NCI-H1105 treated with DMSO at 0.1 percent for 48 hours (cell line): ENCODE measurements around the gene FASTKD1.
A peak's percentile ranks its signal among the peaks of the same experiment; 100 is the strongest.
"Not testable (repeated sequence)": the region's sequence is repeated elsewhere in the genome, so short reads cannot be mapped to it uniquely, and the experiment has no call there.

Experiments used
- DNase-seq: peaks from one replicate; lab custom pipeline; 2025; lab: John Stamatoyannopoulos, UW

The FASTKD1 gene

DNA sequence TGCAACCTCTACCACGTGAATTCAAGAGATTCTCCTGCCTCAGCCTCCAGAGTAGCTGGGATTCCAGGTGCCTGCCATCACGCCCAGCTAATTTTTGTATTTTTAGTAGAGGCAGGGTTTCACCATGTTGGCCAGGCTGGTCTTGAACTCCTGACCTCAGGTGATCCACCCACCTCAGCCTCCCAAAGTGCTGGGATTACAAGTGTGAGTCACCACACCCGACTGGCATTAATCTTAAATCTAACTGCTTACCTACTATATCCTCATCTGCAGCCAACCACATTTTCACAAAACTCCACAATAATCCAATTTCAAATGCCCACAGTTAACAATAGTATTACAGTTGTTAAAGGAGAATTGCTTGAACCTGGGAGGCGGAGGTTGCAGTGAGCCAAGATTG is 2.9 kb downstream of the FASTKD1 start:
- DNase-seq, result not testable (repeated sequence)

DNA sequence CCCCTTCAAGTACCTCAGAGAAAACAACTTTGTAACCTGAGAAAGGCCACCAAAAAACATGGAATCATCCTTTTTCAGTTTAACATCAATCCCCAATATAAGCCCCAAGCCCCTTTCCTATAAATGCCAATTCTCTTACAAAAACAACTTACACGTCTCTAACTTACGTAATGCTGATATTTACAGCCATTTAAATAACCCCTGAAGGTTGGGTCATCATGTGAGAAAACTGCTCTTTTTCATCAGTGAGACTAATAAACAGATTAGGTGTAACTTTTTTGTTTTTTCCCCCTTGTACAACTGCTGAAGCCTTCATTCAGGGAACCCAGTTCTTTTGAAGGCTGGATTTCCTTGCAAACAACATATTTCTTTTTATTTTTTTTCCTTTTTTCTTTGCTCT is 3.7 kb downstream of the FASTKD1 start:
- no peak for DNase-seq

GRCh38 chr2:169565686-169566085 is 8.0 kb downstream of the FASTKD1 start:
- DNase-seq, result no peak

GRCh38 chr2:169562519-169562918 is 11.1 kb downstream of the FASTKD1 start:
- DNase-seq, result no peak

GRCh38 chr2:169562084-169562483 is 11.6 kb downstream of the FASTKD1 start:
- DNase-seq, result not testable (repeated sequence)

DNA sequence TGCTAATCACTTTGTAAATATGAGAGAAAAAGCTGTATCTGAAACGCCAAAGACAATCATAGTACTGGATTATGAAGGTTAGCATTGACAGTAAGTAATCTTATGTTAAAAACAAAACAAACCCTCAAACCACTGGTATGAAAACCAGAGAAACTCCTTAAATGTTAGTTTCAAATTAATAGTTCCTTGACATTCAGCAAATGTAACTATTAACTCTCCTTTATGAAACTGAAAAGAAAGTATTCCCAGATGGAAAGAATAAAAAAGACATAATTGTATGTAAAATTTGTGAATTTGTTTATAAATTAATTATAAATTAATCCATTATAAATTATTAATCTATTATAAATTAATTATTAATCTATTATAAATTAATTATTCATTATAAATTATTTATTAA is 12.3 kb downstream of the FASTKD1 start:
- no peak for DNase-seq

GRCh38 chr2:169546756-169547155 is 26.9 kb downstream of the FASTKD1 start:
- DNase-seq, result no peak

DNA sequence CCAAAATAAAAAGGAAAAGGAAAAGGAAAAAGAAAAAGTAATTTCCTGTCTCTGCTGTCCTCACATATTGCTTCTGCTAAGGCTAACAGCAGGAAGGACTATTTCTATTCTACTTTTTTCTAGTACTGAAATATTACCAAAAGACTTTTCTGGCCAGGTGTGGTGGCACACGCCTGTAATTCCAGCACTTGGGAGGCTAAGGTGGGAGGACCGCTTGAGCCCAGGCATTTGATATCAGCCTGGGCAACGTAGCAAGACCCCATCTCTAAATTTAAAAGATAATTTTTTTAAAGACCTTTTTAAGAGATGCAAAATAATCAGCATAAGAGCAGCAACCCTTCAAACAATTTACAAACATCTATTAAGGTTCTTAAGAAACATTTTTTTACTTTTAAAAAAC is 31.2 kb downstream of the FASTKD1 start:
- no peak for DNase-seq

GRCh38 chr2:169540146-169540545 is 33.5 kb downstream of the FASTKD1 start:
- DNase-seq, result peak; percentile 12

GRCh38 chr2:169539460-169539859 is 34.2 kb downstream of the FASTKD1 start:
- DNase-seq, result not testable (repeated sequence)

- DNase-seq, result peak; percentile 30
Observed at GRCh38 chr2:169528271-169528701, 45.4 kb downstream of the FASTKD1 start.

GRCh38 chr2:169526451-169526850 is 47.2 kb downstream of the FASTKD1 start:
- DNase-seq, result no peak

- peak; percentile 14 for DNase-seq
Observed at GRCh38 chr2:169525434-169525833, 48.2 kb downstream of the FASTKD1 start.

DNA sequence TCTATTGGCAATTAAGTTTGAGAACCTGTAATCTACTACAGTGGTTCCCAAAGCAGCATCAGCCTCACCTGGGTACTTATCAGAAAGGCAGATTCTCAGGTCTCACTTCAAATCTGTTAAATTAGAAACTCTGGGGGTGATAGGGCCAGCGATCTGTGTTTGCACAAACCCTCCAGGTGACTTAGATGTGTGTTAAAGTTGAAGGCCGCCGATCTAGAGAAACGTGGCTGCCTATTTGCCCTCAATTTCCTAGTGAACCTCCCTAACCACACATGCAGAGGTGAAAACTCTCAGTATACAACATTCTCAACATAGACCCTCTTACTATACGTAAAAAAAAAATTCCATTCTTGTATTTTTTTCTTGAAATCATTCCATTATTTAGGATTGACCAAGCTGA is 50.0 kb downstream of the FASTKD1 start:
- no peak for DNase-seq

DNA sequence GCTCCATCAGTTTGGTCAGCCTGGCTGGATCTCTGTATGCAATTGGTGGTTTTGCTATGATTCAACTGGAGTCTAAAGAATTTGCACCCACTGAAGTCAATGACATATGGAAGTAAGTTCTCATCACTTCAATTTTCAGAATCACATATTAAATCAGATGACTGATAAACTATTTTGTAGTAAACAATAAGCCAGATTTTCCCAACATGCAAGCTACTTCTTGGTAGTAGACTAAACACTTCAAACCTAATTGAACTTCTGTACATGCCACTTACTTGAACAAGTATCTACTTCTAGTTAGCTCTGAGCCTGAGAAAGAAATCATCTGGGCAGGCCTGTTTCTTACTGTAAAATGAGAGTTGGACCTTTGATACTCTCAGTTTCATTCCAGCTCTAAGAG is 52.8 kb downstream of the FASTKD1 start:
- DNase-seq, result no peak

DNA sequence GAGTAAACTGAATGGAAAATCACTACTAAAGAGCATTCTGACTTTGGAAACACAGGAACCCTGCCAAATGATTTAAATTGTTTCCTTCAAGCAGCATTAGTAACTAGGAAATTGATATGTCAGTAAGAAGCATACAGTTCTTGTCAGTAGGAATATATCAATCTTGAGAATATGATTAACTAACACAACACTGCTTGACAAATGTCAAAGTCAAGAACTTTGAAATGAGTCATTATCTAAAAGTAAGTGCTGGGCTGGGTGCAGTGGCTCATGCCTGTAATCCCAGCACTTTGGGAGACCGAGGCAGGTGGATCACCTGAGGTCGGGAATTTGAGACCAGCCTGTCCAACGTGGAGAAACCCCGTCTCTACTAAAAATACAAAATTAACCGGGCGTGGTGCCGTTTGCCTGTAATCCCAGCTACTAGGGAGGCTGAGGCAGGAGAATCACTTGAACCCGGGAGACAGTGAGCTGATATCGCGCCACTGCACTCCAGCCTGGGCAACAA is 57.1 kb downstream of the FASTKD1 start:
- not testable (repeated sequence) for DNase-seq

DNA sequence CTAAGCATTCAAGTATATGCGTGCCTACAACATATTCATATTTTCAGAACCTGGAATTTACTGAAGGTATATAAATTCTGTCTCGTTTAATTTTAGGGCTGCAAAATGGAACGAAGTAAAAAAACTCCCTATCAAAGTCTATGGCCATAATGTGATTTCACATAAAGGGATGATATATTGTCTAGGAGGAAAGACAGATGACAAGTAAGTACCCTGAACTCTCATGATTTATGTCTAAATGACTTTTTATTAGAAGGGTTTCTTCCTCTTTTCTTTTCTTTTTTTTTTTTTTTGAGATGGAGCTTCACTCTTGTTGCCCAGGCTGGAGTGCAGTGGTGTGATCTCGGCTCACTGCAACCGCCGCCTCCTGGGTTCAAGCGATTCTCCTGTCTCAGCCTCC is 58.9 kb downstream of the FASTKD1 start:
- not testable (repeated sequence) for DNase-seq

- no peak for DNase-seq
Observed at GRCh38 chr2:169513926-169514325, 59.7 kb downstream of the FASTKD1 start.

DNA sequence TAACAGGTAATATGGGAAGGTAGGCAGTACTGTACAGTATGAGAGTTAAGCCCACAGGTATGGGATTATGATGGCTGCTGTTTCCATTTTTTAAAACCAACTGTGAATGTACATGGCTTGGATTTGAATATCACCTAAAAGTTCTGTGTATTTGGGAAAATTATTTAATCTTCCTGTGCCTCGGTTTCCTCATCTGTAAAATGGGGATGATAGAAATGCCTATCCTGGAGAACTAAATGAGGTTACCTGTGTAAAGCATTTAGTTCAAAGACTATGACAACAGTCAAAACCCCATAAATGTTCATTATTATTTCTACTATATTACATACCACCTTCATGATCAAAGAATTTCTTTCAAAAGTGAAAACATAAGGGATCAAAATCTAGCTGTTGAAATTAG is 60.6 kb downstream of the FASTKD1 start:
- DNase-seq, result no peak

GRCh38 chr2:169512525-169512924 is 61.1 kb downstream of the FASTKD1 start:
- no peak for DNase-seq

DNA sequence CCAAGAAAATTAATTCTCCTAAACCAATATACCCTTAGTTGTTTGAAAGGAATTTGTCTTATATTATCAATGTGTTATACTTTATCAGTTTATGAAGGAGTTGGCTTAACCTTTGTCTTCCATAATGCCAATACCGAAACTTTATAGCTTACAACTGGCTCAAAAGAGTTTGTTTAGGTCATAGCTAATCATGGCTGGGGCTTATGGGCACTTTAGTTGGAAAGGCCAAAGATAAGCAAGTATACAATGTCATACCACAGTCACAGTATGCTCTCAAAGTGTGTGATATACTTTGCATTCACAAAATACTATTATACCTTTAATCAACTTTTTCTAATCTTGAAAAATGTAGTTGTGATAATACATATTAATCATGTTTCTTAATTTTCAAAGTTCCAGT is 61.8 kb downstream of the FASTKD1 start:
- DNase-seq, result no peak

- no peak for DNase-seq
Observed at GRCh38 chr2:169510496-169510895, 63.2 kb downstream of the FASTKD1 start.

DNA sequence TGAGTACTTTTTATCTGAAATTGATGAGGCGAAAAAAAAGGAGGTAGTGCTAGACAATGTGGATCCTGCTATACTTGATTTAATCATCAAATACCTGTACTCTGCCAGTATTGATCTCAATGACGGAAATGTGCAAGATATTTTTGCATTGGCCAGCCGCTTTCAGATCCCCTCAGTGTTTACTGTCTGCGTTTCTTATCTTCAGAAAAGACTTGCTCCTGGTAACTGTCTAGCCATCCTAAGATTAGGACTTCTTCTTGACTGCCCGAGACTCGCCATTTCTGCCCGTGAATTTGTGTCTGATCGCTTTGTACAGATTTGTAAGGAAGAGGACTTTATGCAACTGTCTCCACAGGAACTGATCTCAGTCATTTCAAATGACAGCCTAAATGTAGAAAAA is 63.7 kb downstream of the FASTKD1 start:
- DNase-seq, result no peak

GRCh38 chr2:169509298-169509885 is 64.3 kb downstream of the FASTKD1 start, which contains the start of gene KLHL41:
Gene KLHL41, plus strand, starts transcription at chr2:169509702. Its CDS starts 77 bp downstream, at chr2:169509779.
- DNase-seq, result no peak
